ENCODE measurements around the gene KIF2B.
"Not testable (repeated sequence)": the region's sequence is repeated elsewhere in the genome, so short reads cannot be mapped to it uniquely, and the experiment has no call there.

KIF2B gene, protein sequence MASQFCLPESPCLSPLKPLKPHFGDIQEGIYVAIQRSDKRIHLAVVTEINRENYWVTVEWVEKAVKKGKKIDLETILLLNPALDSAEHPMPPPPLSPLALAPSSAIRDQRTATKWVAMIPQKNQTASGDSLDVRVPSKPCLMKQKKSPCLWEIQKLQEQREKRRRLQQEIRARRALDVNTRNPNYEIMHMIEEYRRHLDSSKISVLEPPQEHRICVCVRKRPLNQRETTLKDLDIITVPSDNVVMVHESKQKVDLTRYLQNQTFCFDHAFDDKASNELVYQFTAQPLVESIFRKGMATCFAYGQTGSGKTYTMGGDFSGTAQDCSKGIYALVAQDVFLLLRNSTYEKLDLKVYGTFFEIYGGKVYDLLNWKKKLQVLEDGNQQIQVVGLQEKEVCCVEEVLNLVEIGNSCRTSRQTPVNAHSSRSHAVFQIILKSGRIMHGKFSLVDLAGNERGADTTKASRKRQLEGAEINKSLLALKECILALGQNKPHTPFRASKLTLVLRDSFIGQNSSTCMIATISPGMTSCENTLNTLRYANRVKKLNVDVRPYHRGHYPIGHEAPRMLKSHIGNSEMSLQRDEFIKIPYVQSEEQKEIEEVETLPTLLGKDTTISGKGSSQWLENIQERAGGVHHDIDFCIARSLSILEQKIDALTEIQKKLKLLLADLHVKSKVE

GRCh38 chr17:53822764-53823163 lies at the start of gene KIF2B:
Gene KIF2B (plus strand): TSS chr17:53822927. CDS start chr17:53823034, 107 bp downstream.
- no peak for DNase-seq (ENCODE audit: low read depth in 2 of 2, low spot score in 1 of 2)

DNA sequence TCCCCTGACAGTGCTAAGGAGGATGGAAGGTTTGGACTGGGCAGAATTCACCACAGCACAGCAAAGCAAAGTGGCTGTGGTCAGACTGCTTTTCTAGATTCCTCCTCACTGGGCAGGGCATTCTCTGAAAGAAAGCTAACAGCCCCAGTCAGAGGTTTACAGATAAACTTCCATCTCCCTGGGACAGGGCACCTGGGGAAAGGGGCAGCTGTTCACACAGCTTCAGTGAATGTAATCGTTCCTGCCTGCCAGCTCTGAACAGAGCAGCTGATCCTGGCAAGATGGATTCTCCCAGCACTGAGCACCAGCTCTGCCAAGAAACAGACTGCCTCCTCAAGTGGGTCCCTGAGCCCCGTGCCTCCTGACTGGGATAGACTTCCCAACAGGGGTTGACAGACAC lies 42.4 kb upstream of the KIF2B start:
- DNase-seq (ENCODE audit: low read depth in 2 of 2, low spot score in 1 of 2) = no peak

DNA sequence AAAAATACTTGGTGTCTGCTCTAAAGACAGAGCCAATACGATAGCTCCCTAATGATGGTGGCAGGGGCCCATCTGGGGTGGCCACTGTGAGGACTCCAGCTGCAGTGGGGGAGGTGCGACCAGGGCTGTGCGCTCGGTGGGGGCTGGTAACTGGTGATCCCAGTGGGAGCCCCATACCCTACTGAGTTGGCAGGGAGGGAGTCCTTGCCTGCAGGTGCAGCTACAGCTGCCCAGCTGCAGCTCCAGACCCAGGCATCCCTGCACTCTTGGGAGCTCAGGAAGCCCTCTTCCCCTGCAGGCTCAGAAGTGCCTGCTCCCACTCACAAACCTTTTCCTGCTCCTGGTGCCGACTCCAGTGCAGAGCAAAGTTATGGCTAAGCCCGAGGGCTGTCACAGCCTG lies 31.2 kb upstream of the KIF2B start:
- no peak for DNase-seq (ENCODE audit: low read depth in 2 of 2, low spot score in 1 of 2)

DNA sequence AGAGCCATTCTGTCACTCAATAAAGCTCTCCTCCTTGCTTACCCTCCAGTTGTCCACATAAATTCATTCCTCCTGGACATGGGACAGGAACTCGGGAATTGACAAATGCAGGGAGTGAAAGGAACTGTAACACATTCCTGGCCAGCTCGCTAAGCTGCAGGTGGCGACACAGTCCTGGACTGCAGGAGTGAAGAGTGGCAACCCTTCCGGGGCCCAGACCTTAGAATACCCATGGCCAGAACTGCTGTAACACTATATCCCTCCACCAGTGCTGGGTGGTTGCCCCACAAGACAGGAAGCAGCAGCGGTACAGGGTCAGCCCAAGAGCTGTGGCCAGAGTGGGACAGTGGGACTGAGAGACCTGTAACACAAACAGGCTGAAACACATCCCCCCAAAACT lies 30.3 kb upstream of the KIF2B start:
- no peak for DNase-seq (ENCODE audit: low read depth in 2 of 2, low spot score in 1 of 2)

GRCh38 chr17:53792997-53793396 lies 29.7 kb upstream of the KIF2B start:
- no peak for DNase-seq (ENCODE audit: low read depth in 2 of 2, low spot score in 1 of 2)

DNA sequence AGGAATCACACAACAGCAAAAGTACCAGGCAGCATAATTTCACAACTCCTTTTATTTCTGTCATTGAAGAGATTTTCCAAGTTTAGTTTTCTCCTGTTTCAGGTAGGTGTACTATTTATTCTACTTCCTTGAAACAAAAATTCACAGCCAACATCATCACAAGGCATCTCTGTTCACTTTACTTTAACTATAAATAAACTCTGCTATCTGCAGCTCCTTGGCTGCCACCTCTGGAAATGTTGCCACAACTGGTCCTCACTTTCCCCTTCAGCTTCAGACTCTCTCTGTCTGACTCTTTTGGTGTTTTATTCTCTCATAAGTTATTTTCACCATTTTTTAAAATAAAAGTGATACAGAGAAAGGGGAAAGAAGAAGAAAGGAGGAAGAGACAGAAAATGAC lies 27.9 kb upstream of the KIF2B start:
- no peak for DNase-seq (ENCODE audit: low read depth in 2 of 2, low spot score in 1 of 2)

DNA sequence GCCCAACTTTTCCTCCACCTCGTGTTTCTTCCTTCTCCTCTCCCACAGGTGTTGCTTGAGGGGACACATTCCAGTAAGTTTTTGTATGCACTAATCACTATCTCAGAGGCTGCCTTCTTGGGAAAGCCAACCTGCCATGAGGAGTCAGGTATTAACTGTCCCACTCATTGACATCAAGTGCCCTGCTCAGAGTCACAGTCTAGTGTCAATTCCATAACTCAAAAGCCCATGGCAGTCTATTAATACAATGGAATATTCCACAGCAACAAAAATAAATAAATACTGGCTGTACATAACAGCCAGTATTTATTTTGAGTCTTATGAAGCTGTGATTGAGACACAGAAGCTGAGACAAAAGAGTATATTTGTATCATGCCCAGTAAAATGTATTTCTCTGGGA lies 26.1 kb upstream of the KIF2B start:
- no peak for DNase-seq (ENCODE audit: low read depth in 2 of 2, low spot score in 1 of 2)

- DNase-seq (ENCODE audit: low read depth in 2 of 2, low spot score in 1 of 2) = no peak
Observed at GRCh38 chr17:53797501-53797900, 25.2 kb upstream of the KIF2B start.

DNA sequence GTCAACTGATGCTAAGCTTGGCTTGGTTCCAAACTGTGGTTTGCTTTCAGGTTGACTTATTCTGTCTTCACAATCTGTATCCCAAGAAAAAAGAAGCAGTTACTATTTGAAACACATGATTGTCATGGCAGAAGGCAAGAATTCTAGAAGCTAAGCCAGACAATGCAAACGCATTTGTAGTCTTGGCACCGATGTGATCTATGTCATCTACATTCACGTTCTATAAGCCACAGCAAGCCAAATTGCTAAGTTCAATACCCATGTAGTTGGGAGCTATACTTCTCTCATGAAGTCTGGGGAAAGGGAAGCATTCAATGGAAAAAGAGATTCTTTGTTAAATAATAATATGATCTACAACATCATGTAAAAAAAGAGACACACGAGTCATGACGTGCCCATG lies 18.3 kb upstream of the KIF2B start:
- DNase-seq (ENCODE audit: low read depth in 2 of 2, low spot score in 1 of 2) = no peak

- no peak for DNase-seq (ENCODE audit: low read depth in 2 of 2, low spot score in 1 of 2)
Observed at GRCh38 chr17:53806473-53806872, 16.3 kb upstream of the KIF2B start.

DNA sequence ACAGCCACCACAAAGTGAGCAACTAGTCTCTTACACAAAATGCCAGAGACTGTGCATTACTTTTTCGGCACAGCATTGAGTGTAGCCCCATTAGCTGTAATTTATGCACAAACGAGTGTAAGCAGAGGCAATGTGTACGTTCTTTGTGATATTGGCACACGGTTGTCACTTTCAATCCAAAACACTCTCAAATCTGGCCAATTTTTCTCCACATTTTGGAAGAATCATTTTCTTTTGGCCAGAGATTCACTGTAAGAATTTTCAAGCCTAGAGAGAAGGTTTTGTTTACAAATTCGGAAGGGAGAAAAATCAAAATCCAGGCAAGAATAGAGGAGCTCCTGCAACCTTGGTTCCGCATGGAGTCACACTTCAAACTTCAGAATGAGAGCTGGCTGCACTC lies 15.4 kb upstream of the KIF2B start:
- no peak for DNase-seq (ENCODE audit: low read depth in 2 of 2, low spot score in 1 of 2)

GRCh38 chr17:53818271-53818670 lies 4.5 kb upstream of the KIF2B start:
- DNase-seq (ENCODE audit: low read depth in 2 of 2, low spot score in 1 of 2) = no peak

- no peak for DNase-seq (ENCODE audit: low read depth in 2 of 2, low spot score in 1 of 2)
Observed at GRCh38 chr17:53818929-53819328, 3.8 kb upstream of the KIF2B start.

- no peak for DNase-seq (ENCODE audit: low read depth in 2 of 2, low spot score in 1 of 2)
Observed at GRCh38 chr17:53819956-53820355, 2.8 kb upstream of the KIF2B start.

DNA sequence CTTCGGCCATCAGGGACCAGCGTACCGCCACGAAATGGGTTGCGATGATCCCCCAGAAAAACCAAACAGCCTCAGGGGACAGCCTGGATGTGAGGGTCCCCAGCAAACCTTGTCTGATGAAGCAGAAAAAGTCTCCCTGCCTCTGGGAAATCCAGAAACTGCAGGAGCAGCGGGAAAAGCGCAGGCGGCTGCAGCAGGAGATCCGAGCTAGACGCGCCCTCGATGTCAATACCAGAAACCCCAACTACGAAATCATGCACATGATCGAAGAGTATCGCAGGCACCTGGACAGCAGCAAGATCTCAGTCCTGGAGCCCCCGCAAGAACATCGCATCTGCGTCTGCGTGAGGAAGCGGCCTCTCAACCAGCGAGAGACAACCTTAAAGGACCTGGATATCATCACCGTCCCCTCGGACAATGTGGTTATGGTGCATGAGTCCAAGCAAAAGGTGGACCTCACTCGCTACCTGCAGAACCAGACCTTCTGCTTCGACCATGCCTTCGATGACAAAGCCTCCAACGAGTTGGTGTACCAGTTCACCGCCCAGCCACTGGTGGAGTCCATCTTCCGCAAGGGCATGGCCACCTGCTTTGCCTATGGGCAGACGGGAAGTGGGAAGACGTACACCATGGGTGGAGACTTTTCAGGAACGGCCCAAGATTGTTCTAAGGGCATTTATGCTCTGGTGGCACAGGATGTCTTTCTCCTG lies 769 bp downstream of the KIF2B start:
- DNase-seq (ENCODE audit: low read depth in 2 of 2, low spot score in 1 of 2) = no peak

GRCh38 chr17:53834771-53835170 lies 12.0 kb downstream of the KIF2B start:
- not testable (repeated sequence) for DNase-seq (ENCODE audit: low read depth in 2 of 2, low spot score in 1 of 2)

DNA sequence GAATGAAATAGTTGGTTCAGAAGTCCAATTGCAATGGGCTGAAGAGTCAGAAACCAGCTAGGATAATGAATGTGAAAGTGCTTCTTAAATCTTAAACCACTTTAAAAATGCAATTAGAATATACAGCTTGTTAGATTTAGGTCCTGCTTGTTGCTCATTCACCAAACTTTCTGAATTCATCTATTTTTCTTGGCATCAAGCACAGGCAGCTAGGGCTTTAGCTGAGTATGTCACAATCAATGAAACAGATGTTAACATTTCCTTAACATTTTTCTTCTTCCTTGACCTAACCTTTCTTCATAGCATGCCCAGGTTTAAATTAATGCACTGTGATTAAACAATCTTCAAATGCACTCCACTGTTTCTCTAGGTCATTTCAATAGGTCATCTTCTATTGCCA lies 14.4 kb downstream of the KIF2B start:
- no peak for DNase-seq (ENCODE audit: low read depth in 2 of 2, low spot score in 1 of 2)

- DNase-seq (ENCODE audit: low read depth in 2 of 2, low spot score in 1 of 2) = no peak
Observed at GRCh38 chr17:53844491-53845107, 21.9 kb downstream of the KIF2B start.

GRCh38 chr17:53871128-53871527 lies 48.4 kb downstream of the KIF2B start:
- not testable (repeated sequence) for DNase-seq (ENCODE audit: low read depth in 2 of 2, low spot score in 1 of 2)
